GM12873 (cell line): Measurements from ENCODE around the gene PRSS3.

Experiments used
- TF ChIP-seq, protein P1 (sequence below): IDR thresholded peaks from 2 replicates; pipeline ENCODE4 v1.5.1; 2012; ENCODE audit warnings: low read depth, mild to moderate bottlenecking, moderate library complexity, low read length, control low read depth; ENCODE audit not compliant: insufficient read depth; ENCODE audit errors: missing control alignments

Gene PRSS3

DNA sequence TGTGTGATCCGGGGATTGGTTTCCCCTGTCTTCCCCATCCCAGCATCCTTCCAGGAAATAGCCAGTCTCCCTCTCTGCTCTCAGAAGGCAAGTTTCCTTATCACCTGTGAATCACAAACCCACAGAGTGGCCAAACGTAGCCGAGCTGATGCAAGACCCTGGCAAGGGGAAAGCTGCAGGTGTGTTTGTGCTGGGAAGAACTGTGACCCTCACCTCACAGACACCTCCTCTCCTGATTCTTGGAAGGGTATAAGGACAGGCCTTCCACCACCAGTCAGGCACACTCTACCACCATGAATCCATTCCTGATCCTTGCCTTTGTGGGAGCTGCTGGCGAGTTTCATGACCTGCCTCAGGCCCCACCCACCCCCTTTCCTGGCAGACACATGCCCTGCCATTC, at the start of gene PRSS3:
Gene PRSS3 (plus strand): TSS at position 281 of the 400 bp plus-strand sequence. CDS start 13 bp downstream, at position 294.
- TF ChIP-seq, protein P1, sequence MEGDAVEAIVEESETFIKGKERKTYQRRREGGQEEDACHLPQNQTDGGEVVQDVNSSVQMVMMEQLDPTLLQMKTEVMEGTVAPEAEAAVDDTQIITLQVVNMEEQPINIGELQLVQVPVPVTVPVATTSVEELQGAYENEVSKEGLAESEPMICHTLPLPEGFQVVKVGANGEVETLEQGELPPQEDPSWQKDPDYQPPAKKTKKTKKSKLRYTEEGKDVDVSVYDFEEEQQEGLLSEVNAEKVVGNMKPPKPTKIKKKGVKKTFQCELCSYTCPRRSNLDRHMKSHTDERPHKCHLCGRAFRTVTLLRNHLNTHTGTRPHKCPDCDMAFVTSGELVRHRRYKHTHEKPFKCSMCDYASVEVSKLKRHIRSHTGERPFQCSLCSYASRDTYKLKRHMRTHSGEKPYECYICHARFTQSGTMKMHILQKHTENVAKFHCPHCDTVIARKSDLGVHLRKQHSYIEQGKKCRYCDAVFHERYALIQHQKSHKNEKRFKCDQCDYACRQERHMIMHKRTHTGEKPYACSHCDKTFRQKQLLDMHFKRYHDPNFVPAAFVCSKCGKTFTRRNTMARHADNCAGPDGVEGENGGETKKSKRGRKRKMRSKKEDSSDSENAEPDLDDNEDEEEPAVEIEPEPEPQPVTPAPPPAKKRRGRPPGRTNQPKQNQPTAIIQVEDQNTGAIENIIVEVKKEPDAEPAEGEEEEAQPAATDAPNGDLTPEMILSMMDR, result no peak

DNA sequence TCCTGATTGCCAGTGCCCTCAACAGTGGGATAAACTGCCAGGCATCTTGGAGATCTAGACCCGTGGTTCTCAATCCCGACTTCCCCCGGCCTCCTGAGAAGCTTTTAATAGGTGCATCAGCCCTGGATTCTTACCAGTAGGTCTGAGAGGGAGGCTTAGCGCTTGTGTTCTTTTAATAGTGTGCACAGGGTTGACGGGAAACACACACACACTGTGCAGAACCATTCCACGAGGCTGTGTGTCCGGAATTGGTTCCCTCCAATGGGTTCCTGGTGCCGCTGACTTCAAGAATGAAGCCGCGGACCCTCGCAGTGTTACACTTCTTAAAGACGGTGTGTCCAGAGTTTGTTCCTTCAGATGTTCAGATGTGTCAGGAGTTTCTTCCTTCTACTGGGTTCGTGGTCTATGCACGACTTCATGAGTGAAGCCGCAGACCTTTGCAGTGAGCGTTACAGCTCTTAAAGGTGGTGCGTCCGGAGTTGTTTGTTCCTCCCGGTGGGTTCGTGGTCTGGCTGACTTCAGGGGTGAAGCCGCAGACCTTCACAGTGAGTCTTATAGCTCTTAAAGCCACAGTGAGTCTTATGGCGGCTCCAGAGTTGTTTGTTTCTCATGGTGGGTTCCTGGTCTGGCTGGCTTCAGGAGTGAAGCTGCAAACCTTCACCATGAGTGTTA, 46.6 kb upstream of the PRSS3 start:
- TF ChIP-seq, protein P1, result no peak

DNA sequence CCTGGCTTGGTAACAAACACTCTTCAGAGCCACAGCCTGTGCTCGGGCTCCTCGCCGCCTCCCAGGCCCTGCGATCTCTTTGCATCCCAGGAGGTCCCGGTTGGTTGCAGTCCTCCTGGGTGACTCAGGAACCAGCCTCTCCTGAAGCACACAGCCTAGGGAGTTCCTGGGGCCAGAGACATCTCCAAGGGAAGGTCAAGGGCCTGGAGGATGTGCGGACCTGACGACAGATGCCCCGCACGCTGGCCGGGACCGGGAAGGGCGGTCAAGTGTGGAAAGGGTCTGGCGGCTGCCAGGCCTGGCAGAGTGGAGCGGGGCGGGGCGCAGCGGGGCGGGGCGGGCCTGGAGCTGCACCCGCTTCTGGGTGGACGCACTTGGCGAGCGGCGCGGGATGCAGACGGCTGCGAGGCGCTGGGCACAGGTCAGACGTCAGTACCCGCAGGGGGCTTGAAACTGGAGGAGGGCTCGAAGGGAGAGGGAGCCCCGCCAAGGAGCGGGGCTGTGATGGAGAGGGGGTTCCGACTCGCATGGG, 45.0 kb upstream of the PRSS3 start:
- TF ChIP-seq, protein P1, result no peak

DNA sequence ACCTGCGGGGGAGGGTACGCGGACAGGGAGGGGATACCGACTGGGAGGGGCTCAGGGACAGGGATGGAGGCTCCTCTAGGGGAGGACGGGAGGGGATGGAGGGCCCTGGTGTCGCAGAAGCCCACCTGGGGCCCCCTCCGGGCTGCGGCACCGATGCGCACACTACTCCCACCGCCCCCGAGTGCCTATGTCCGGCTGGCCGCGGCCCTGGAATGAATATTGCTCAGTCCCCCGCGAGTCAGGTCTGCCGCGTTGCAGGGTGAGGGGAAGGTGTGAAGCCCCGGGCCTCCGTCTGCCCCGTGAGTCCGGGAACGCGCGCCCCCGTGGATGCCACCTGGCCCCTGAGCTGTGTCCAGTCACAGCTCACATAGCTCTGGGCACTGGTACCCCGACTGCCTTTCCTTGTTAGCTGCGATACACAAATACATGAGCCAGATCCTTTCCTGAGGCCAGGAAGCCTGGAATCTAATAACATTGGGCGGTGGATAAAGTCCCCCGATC, 44.5 kb upstream of the PRSS3 start:
- TF ChIP-seq, protein P1, result no peak

- TF ChIP-seq, protein P1, result no peak
Observed at GRCh38 chr9:33751536-33752129, 43.7 kb upstream of the PRSS3 start.

DNA sequence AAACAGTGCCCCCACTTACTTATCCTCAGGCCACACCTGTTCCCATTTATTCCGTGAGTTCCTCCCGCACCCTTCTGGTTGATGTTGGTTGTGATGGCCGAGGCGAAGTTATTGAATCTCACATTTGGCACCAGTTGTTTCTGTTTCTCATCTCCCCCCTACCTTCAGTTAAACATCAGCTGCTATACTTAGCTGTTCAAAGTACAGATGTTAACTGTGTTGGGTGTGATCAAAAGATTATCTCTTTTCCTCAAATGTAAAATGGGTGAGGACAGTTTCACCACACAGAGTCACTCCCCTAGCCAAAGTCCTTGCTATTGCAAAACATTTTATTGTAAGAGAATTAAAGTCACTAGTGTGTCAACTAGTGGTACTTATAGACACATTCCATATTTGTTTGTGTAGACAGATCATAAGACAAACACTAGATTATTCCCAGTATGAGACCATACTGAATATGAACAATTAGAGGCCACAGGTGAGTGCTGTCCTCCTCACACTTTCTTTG, 43.2 kb upstream of the PRSS3 start:
- TF ChIP-seq, protein P1, result no peak

- TF ChIP-seq, protein P1, result no peak
Observed at GRCh38 chr9:33762343-33762742, 33.0 kb upstream of the PRSS3 start.
